Endothelial cell of hepatic sinusoid (primary cell): Measurements from ENCODE around the gene PHACTR1.

Experiments used
- in situ Hi-C: cut with HindIII; loops from 2 replicates; pipeline ENCODE4 v1.10.0; 2017; ENCODE audit warnings: low sequenced_read_pairs

Gene PHACTR1

DNA sequence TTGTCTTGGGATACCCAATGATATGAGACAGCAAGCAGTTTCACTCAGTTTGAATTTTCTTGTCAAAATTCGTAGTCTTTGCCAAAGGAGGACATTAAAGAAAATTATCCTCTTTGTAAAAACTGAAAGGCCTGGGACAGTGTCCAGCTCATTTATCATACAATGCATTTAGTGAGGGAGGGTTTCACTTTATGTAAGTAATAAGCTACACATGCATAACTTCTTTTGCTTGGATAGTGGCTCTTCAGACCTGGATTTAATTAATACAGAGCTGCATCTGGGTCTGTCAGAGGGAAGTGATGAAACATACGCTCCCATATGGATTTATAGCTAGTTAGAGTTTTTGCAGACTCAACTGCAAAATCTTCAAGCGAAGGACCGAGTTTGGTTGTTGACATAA, 175.6 kb downstream of the PHACTR1 start:
- in situ Hi-C loops = no loop called here

DNA sequence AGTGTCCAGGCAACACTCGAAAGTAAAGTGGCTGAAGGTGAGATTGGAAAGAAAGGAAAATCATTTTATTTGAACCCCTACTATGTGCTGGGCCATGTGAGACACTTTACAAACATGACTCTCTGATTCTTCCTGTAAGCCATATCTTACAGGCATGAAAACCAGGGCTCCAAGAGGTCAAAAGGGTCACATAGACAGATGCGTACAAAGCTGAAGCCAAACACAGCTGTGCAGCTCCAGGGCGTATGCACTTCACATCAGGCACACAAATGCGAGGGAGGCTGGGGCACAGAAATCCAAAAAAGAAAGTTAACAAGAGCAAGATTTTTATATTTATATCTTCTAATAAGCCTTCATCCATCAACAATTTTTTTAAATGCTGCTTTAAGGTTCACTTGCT, 176.5 kb downstream of the PHACTR1 start:
- in situ Hi-C loops = no loop called here

DNA sequence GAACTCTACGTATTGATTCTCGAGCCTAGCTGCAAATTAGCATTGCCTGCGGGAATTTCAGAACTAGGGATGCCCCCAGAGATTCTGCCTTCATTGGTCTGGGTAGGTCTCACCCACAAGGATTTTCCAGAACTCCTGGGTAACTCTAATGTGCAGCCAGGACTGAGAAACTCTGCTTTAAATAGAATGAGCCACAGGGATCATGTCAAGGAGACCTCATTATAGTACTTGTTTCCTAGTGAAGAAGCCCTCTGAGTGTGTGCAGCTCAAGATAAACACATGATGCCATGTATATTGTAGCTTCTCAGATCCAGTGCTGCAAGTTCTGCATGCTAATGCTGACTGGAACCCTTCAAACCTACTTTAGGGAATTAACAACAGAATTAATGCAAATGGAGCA, 179.2 kb downstream of the PHACTR1 start:
- in situ Hi-C loops = no loop called here

DNA sequence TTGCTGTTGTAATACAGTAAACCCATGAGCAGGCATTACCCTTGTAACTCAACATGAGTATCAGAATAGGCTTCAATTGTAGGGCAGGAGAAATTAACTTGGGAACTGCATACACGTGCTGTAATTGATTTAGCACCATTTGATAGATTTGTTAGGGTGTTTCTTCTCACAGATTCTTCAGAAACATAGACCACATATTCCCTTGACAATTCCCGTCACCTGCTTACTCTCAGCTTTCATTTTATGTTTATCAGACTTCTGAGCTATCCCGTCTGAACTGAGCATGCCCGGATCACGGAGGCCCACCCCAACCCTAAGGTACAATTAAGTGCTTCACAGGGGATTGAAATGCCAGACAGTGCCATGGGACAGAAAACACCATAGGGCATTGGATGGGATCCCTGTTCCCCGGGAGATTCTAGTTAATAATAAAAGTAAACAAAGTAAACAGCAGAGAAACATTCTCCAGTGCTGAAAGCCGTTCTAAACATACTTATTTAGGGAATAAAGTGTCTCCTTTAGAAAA, 179.7 kb downstream of the PHACTR1 start:
- in situ Hi-C loops = no loop called here

DNA sequence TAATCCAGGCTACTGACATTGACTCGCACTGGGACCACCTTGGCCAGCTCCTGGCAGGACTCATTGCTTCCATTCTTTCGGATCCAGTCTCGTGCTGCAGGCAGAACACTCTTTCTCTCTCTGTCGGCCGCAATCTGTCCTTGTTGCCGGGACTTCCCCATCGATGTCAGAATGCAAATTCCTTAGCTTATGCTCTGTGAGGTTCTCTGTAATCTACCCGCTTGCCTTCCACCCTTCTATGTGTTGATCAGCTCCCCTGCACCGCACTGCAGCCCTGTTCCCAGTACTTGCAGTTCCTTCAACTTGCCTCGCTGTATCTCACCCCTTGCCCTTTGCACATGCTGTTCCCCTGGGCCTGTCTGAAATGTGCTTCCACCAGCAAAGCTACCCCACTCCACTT, 182.0 kb downstream of the PHACTR1 start:
- in situ Hi-C loops = no loop called here

DNA sequence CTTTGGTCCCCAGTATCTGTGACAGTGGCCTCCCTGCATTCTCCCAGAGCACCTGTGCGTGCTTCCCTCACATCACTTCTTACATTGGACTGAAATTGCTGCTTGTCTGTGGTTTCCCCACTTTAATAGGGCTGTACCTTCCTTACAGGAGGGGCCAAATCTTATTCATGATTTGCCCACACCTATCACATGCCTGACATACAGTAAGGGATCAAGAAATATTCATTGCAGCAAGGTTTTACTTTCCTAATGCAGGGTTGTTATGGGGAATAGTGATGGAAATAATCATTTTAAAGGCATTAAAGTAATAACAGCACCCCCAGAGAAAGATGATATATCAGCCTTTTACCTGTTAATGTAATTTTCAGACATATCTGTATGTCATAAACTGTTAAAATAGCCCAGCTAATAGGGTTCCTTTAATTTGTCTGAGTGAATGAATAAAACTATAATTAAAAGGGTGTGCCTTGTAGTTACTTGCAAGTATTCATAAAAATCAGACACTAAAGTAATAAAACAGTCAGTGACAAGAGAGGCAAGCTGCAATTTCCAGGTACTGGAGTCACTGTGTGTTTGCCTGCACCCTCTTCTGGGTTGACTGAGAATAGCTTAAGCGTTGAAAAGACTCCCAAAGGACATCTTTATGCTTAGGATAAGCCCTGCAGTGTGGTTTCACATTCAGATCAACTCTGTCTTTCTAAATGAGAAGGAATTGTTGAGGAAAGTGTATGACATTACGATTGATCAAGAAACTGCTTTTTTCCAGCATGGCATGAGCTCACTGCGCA, 182.7 kb downstream of the PHACTR1 start:
- in situ Hi-C loops = no loop called here

DNA sequence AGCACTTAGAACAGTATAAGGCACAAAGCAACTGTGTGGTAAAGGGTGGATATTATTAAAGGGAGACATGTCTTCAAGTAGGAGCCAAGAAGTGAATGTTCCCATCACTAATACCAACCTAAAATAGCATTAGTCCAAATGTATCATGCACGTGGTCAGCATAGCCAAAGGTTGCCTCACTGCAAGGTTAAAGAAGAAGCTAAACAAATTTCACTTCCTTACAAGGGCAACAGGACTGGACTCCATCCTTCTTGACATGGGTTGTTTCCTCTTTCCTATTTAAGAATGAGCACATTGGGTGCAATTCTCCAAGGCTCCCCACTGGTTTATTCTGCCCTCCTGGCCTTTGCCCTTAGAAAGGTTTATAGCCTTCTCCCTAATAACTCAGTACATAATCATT, 186.7 kb downstream of the PHACTR1 start:
- in situ Hi-C loops = no loop called here

DNA sequence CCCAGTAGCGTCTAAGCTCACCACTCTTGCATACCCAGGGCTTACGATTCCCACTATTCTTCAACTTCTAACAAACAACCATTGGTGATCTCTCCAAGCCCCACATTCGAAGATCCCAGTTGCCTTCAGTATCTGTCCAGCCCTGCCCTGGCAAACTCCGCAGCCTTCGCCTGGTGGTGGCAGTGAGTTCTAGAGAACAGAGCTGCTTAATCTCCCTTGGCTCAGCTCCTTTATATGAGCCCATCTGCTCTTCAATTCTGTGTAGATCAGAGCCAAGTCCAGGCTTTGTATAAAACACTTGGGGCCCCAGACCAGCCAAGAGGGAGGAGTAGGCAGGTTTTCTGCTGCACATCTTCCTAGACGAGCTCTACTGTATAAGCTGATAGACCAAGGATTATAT, 193.3 kb downstream of the PHACTR1 start:
- in situ Hi-C loops = no loop called here

DNA sequence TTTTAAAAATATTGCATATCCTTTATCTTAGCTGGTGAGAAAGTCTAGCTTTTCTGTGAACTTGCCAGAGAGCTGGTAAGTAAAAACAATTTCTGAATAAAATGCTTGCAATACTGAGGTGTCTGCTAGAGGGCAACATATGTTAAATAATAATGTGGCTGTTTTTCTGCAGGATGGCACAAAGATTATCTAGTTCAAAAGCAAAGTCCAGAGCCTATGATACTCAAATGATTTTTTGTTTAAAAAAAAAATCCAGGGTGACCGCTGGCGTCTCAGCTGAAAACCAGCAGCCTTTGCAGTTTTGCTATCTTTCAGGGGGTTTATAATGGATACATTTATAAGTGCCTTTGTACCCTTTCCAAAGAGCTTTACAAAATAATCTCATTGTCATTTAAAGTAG, 194.9 kb downstream of the PHACTR1 start:
- in situ Hi-C loops = no loop called here

DNA sequence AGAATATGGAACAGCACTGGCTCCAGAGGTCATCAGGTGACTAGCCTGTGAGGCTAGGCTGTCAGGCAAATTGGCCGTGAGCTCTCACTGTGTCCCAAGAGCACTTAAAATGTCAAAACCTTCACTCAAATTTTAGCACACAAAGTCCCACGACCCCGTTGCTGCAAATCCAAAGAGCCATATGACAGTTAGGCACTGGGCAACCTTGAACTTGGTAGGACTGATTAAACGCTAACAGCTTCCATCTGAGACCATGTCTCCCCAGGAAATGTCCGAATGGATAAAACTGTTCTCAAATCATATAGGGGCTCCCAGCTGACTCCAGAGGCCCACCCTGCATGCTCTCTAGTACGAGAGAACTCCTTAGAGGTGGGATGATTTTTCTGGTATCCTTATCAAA, 196.6 kb downstream of the PHACTR1 start:
- in situ Hi-C loops = no loop called here

DNA sequence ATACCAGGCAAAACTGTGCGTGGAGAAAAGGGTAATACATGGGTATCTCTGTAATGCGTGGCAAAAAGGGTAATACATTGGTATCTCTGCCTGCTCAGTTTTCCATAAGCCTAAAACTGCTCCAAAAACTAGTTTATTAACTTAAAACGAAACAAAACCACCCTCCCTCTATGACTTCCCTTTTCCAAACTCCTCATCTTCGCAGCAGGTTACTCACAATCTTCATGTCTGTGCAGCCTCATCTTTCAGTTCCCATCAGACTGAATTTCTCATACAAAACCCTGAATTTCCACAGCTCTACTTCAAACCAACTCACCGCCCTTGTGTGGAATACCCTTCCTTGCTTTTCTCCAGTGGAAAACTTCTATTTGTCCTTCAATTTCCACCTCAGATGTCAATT, 199.4 kb downstream of the PHACTR1 start:
- in situ Hi-C loops = no loop called here

DNA sequence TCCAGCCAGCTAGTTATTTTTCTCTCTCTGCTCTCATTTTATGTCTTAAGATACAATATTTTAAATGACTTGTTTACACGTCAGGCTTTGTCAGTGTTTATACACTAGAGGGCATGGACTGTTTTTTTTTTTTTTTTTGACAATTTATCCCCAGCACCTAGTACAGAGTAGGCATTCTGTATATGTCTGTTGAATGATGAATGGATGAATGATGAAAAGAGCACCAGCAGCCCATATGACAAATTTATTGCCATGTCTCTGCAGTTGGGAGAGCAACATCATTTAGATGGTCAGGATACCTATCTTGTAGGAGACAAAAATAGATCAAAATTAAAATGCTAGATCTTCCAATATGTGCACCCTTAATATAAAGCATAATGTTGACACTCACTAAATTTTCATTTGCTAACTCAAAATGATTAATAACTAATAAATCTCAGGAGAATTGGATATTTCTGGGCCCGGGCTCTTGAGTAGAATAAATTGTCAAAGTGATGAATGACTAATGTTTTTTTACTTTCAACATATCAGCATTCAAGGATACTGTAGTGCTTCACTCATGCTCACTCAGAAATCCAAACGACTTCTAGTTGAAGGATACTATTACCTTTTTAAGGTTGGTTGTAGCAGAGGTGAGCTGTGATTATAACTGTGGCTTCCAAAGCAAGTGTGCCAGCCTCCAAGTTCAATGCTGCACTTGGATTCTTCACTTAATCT, 200.0 kb downstream of the PHACTR1 start:
- in situ Hi-C loops = no loop called here

DNA sequence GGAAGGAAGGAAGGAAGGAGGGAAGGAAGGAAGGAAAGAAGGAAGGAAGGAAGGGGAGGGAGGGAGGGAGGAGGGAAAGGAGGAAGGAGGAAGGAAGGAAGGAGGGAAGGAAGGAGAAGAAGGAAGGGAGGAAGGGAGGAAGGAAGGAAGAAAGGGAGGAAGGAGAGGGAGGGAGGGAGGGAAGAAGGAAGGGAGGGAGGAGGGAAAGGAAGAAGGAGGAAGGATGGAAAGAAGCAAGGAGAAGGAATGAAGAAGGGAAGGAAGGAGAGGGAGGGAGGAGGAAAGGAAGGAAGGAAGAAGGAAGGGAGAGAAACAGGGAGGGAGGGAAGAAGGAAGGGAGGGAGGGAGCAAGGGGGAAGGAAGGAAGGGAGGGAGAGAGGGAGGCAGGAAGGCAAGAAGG, 204.9 kb downstream of the PHACTR1 start:
- in situ Hi-C loops = no loop called here

DNA sequence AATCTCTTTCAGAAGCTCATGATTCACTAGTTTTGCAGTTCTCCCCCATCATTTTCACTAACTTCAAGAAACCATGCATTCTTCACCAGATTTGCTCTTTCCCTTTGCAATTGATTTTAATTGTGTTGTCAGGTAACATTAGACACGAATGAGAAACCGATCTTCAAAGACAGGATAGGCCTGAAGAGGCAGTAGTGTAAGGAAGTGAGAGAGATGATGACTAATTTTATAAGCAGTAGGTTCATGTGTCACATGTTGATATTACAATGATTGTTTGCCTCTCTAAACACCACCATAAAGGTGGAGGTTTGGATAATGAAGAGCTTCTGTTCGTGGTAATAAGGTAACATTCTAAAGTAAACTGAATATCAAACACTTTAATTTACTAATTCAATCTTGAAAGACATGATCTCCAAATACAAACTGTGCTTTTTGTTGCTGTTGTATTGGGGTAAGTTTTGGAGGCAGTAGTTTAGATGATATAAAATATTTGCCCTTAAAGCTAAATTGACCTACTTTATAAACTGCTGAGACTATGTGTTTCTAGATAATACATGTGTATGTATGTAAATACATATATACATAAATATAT, 207.2 kb downstream of the PHACTR1 start:
- in situ Hi-C loops = no loop called here

DNA sequence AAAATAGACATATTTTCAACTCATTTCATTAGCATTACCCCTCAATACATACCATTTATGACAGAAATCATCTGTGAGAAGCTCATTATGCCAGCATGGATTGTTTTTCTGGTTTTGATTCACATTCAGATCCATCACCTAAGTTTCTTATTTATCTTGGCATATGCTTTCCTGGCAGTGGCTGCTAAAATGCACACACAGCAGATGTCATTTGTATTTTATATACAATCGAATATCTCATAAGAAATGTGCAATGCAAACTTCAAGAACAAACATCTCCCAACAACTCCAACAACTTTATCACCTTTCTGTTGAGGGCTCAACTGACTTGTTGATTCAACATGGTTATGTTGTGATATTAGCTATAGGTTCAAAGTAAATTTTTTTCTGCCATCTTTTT, 208.3 kb downstream of the PHACTR1 start:
- in situ Hi-C loops = no loop called here

DNA sequence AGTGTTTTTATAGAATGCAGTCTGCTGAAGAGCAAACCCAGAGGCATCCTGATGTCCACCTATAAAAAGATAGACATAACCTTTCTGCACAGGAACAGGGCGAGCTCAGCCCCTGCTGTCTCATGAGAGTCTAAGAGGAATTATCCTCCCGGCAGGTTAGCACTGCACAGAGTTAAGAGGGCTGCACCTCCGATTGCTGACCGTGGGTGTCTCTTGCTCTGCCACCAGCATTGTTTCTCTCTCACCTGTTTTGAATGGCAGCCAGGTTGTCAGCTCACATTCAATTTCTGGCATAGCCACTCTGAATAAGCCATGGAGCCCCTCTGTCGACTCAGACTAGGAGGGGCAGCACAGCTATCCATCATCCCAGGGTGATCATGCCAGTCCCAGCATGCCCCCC, 211.2 kb downstream of the PHACTR1 start:
- in situ Hi-C loops = no loop called here

DNA sequence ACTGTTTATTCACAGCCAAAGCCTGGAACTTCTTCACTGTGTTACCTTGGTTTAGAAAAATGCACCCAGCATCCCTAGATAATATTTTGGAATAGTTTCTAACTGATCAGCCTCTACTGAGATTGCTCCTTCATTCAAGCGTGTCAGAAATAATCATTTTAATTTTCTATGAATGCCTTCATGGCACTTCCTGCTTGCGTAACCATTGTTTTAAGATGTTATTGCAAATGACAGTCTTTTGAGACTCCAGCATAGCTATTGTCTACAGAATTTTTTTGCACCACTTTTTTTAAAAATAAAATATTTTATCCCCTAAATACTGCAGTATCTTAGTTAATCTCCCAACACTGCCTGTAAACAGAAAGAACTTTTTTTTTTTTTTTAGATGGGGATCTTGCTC, 213.1 kb downstream of the PHACTR1 start:
- in situ Hi-C loops = no loop called here

DNA sequence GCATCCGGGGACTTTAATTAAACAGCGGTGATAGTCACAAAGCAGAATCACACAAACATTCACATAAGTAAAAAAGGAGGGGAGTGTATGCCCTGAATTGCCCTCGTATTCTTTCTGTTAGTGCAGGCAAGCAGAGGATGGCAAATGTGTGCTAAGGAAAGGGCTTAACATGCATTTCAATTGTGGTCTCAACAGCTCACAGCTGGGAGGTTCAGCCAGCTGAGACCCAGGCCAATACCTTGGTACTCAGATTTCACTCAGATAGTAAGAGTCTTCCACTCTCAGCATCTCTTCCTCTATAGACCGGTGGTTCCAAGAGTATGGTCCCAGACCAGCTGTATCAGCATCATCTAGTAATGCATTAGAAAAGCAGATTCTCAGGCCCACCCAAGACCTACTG, 215.1 kb downstream of the PHACTR1 start:
- in situ Hi-C loops = no loop called here

DNA sequence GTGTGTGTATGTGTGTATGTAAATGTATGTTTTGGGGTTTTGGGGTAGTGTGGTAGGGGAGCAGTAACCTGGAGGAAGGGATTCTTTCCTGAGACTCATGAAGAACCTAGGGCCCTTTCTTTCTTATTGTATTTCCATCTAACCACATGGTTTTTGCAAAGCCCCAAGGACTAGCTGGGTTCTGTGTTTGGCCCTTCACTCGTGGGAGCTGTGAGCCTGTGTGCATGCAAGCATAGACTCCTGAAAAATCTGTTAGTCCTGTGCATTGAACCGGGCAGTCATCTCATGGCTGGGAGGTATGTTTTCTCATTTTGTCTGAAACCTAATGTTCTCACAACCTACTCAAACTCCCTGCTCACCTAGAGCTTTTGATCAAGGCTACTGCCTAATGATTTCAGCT, 219.1 kb downstream of the PHACTR1 start:
- in situ Hi-C loops = no loop called here

DNA sequence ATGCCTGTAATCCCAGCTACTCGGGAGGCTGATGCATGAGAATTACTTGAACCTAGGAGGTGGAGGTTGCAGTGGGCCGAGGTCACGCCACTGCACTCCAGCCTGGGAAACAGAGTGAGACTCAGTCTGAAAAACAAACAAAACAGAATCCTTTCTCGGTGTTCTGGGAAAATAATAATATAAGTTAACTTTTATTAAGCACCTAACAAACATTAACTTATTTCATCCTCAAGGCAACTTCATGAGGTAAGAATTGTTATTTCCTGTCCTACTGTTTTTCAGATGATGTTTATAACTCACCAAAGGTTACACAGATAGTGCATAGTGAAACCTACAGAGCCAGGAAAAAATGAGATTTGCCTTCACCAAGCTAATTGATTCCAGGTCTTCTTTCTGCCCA, 221.4 kb downstream of the PHACTR1 start:
- in situ Hi-C loops = no loop called here

DNA sequence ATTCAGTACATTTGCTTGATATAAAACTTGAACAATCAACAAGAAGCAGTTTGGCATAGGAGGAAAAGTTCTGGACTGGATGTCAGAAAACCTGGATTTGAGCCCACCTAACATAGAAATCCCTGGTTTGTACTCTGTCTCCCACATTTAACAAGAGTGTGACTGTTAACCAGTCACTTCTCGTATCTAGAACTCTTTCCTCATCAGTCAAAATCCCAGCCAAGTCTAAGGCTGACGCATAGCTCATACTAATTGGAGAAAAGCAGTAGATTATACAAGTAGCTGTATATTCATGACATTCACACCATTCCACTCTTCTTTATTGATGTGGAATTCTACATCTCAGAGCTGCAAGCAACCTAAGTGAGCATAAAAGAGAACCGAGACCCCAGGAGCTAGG, 222.7 kb downstream of the PHACTR1 start:
- in situ Hi-C loops = no loop called here

DNA sequence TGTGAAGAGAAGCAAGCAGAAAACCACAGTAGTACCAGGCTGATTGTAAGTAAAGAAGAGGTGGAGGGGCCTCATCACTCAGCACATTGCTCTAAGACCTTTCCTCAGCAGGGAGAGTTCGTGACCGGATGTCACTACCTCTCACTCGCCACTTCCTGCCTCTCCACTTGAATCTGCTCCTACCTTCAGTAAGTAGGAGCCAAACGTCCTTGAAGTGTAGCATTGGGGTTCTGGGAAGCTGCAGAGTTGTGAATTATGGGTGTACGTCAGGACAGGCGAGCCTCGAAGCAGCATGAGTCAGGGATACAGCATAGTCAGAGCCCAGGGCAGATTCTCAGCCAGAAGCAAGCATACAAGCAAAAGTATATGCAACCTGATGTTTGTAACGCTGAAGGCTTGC, 224.9 kb downstream of the PHACTR1 start:
- in situ Hi-C loops = no loop called here
